Neural cell (in vitro differentiated cells): ENCODE results near the gene S100A16. TPM values are rescaled to one million over a fixed set of nuclear protein-coding genes. Genes with fewer than 3 reads are reported as not detected.

Source experiments
- H2AFZ ChIP-seq: fragments of 200-600, 300-800 bp; sonication (generic), shearing (Covaris generic); 2 replicates; pipeline ENCODE4 v1.6.0; 2014; ENCODE audit warnings: low read depth, mild to moderate bottlenecking, antibody characterized with exemption, low read length, moderate library complexity
- H3F3A ChIP-seq: fragments of 200-600 bp; shearing (Covaris generic); 2 replicates; pipeline ENCODE4 v1.6.1; 2016; ENCODE audit warnings: mild to moderate bottlenecking, moderate library complexity, mixed read lengths, antibody characterized with exemption, low read length; ENCODE audit not compliant: insufficient read depth, poor library complexity, severe bottlenecking
- H3K27ac ChIP-seq: fragments of 200-600, 300-800 bp; sonication (generic), shearing (Covaris generic); 2 replicates; pipeline ENCODE4 v1.5.1; 2014; ENCODE audit warnings: mild to moderate bottlenecking, low read length, moderate library complexity
- H3K27me3 ChIP-seq: fragments of 300-800, 200-600 bp; sonication (generic), shearing (Covaris generic); 2 replicates; pipeline ENCODE4 v1.6.0; 2014; ENCODE audit warnings: mild to moderate bottlenecking, low read depth, low read length, moderate library complexity; ENCODE audit not compliant: insufficient read depth
- H3K36me3 ChIP-seq: fragments of 300-800, 200-600 bp; sonication (generic), shearing (Covaris generic); 2 replicates; pipeline ENCODE4 v1.5.1; 2014; ENCODE audit warnings: mild to moderate bottlenecking, antibody characterized with exemption, low read length, moderate library complexity; ENCODE audit not compliant: insufficient read depth
- H3K4me2 ChIP-seq: fragments of 300-800, 200-600 bp; sonication (generic), shearing (Covaris generic); 2 replicates; pipeline ENCODE4 v1.6.0; 2014; ENCODE audit warnings: mild to moderate bottlenecking, low read length
- H3K4me3 ChIP-seq: fragments of 300-800, 200-600 bp; sonication (generic), shearing (Covaris generic); 2 replicates; pipeline ENCODE4 v1.5.1; 2014; ENCODE audit warnings: mild to moderate bottlenecking, low read length, moderate library complexity
- H3K79me2 ChIP-seq: fragments of 200-600 bp; shearing (Covaris generic); replicated peaks from 2 replicates; pipeline ENCODE4 v1.6.0; 2014; ENCODE audit warnings: mild to moderate bottlenecking, low read length, moderate library complexity; ENCODE audit not compliant: insufficient read depth
- H3K9ac ChIP-seq: fragments of 300-800, 200-600 bp; sonication (generic), shearing (Covaris generic); 2 replicates; pipeline ENCODE4 v1.6.1; 2016; ENCODE audit warnings: mild to moderate bottlenecking, low read length, mixed read lengths
- H3K9me2 ChIP-seq: fragments of 200-600 bp; shearing (Covaris generic); 2 replicates; pipeline ENCODE4 v1.6.1; 2016; ENCODE audit warnings: mild to moderate bottlenecking, low read length, mixed read lengths; ENCODE audit not compliant: insufficient read depth
- H3K9me3 ChIP-seq: fragments of 200-600, 300-800 bp; sonication (generic), shearing (Covaris generic); 2 replicates; pipeline ENCODE4 v1.6.1; 2016; ENCODE audit warnings: mild to moderate bottlenecking, mixed run types, low read length, moderate library complexity, mixed read lengths
- H4K20me1 ChIP-seq: fragments of 200-600 bp; shearing (Covaris generic); 2 replicates; pipeline ENCODE4 v1.6.1; 2016; ENCODE audit warnings: mild to moderate bottlenecking, mixed run types; ENCODE audit not compliant: insufficient read depth
- CTCF ChIP-seq: fragments of 450-650 bp; IDR thresholded peaks from 2 replicates; pipeline ENCODE4 v1.5.1; 2014; ENCODE audit warnings: antibody characterized with exemption, mild to moderate bottlenecking, moderate library complexity; ENCODE audit not compliant: poor library complexity, severe bottlenecking
- EP300 ChIP-seq: fragments of 450-650 bp; conservative IDR thresholded peaks from 2 replicates; pipeline ENCODE4 v1.6.1; 2014; ENCODE audit warnings: antibody characterized with exemption, mild to moderate bottlenecking, moderate library complexity; ENCODE audit not compliant: poor library complexity, severe bottlenecking
- EZH2 ChIP-seq: fragments of 200-600, 300-800 bp; shearing (Covaris generic), sonication (generic); IDR thresholded peaks from 2 replicates; pipeline ENCODE4 v1.6.1; 2014; ENCODE audit warnings: antibody characterized with exemption, low read length, borderline replicate concordance, mild to moderate bottlenecking; ENCODE audit not compliant: insufficient read depth, poor library complexity, severe bottlenecking
- MXI1 ChIP-seq: fragments of 450-650 bp; conservative IDR thresholded peaks from 2 replicates; pipeline ENCODE4 v1.6.1; 2014; ENCODE audit warnings: antibody characterized with exemption, mild to moderate bottlenecking; ENCODE audit not compliant: poor library complexity, severe bottlenecking
- POLR2AphosphoS5 ChIP-seq: IDR thresholded peaks from 2 replicates; pipeline ENCODE4 v1.6.1; 2012
- RAD21 ChIP-seq: fragments of 450-650 bp; conservative IDR thresholded peaks from 2 replicates; pipeline ENCODE4 v1.6.1; 2014; ENCODE audit warnings: antibody characterized with exemption, mild to moderate bottlenecking, moderate library complexity
- REST ChIP-seq: IDR thresholded peaks from 2 replicates; pipeline ENCODE4 v1.6.1; 2012; ENCODE audit warnings: borderline replicate concordance
- SMC3 ChIP-seq: fragments of 450-650 bp; conservative IDR thresholded peaks from 2 replicates; pipeline ENCODE4 v1.6.1; 2014; ENCODE audit warnings: antibody characterized with exemption, mild to moderate bottlenecking, moderate library complexity; ENCODE audit not compliant: poor library complexity
- TAF1 ChIP-seq: IDR thresholded peaks from 2 replicates; pipeline ENCODE4 v1.6.1; 2012; ENCODE audit warnings: low read depth
- polyA plus RNA-seq: library from polyadenylated mRNA; depleted of rRNA; stranded (reverse); fragments of >200 nt; gene quantifications from 2 replicates; pipeline ENCODE4 v1.2.3, GENCODE V29; 2014

S100A16 gene
- polyA plus RNA-seq, 1 donor from 2014 or later = not detected

GRCh38 chr1:153587314-153587713, 25.6 kb downstream of the S100A16 start:
- H3K4me3 ChIP-seq = no peak overlapping the region
- no peak overlapping the region for H2AFZ ChIP-seq
- H3K4me2 ChIP-seq = no peak overlapping the region
- H3K36me3 ChIP-seq = no peaks in the 10 kb centered on the region
- H3K79me2 ChIP-seq = no peaks in the 10 kb centered on the region
- no peak overlapping the region for H3K27ac ChIP-seq
- H3K9me2 ChIP-seq = no peaks in the 10 kb centered on the region
- no peak for TF ChIP-seq EP300
- TF ChIP-seq RAD21 = no peak
- TF ChIP-seq TAF1 = no peak
- TF ChIP-seq MXI1 = no peak
- TF ChIP-seq EZH2 = no peak
- TF ChIP-seq CTCF = no peak
- TF ChIP-seq SMC3 = no peak
- TF ChIP-seq REST = no peak
- TF ChIP-seq POLR2AphosphoS5 = no peak
- no peak overlapping the region for H3K9ac ChIP-seq
- H3F3A ChIP-seq = no peaks in the 10 kb centered on the region
- H3K27me3 ChIP-seq = no peaks in the 10 kb centered on the region
- no peaks in the 10 kb centered on the region for H4K20me1 ChIP-seq
- H3K9me3 ChIP-seq = no peaks in the 10 kb centered on the region

DNA sequence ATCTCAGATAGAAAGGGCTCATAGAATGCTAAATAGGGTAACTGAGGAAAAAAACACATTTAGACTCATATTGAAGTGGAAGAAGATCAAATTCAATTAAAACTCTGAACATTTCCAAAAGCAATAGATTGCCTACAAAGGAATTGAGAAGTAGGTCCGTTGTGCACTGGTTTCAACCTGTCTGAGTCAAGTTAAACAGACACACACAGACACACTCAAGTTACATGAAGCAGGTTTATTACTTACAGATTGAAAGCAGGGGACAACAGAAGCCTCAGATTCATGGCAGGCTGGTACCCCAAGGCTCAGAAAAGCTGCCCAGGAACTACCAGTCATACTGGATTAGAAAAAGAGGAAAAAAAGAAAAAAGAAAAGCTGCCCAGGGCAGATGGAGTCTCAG, 26.6 kb downstream of the S100A16 start:
- Histone ChIP-seq H3K27ac (no peak overlapping the region), H3K4me2 (no peak overlapping the region), H3F3A (no peaks in the 10 kb centered on the region), H3K9ac (no peak overlapping the region), H3K27me3 (no peaks in the 10 kb centered on the region), H3K79me2 (no peaks in the 10 kb centered on the region), H3K9me2 (no peaks in the 10 kb centered on the region), H3K9me3 (no peaks in the 10 kb centered on the region), H3K36me3 (no peaks in the 10 kb centered on the region), H2AFZ (no peak overlapping the region), H3K4me3 (no peak overlapping the region), H4K20me1 (no peaks in the 10 kb centered on the region)
- TF ChIP-seq POLR2AphosphoS5 = no peak
- TF ChIP-seq TAF1 = no peak
- TF ChIP-seq EZH2 = no peak
- no peak for TF ChIP-seq EP300
- no peak for TF ChIP-seq REST
- no peak for TF ChIP-seq CTCF
- no peak for TF ChIP-seq SMC3
- no peak for TF ChIP-seq MXI1
- no peak for TF ChIP-seq RAD21
